ENCODE measurements around the gene NYAP1.
A peak's percentile ranks its signal among the peaks of the same experiment; 100 is the strongest.
"Not testable (repeated sequence)": the region's sequence is repeated elsewhere in the genome, so short reads cannot be mapped to it uniquely, and the experiment has no call there.

The NYAP1 gene

DNA sequence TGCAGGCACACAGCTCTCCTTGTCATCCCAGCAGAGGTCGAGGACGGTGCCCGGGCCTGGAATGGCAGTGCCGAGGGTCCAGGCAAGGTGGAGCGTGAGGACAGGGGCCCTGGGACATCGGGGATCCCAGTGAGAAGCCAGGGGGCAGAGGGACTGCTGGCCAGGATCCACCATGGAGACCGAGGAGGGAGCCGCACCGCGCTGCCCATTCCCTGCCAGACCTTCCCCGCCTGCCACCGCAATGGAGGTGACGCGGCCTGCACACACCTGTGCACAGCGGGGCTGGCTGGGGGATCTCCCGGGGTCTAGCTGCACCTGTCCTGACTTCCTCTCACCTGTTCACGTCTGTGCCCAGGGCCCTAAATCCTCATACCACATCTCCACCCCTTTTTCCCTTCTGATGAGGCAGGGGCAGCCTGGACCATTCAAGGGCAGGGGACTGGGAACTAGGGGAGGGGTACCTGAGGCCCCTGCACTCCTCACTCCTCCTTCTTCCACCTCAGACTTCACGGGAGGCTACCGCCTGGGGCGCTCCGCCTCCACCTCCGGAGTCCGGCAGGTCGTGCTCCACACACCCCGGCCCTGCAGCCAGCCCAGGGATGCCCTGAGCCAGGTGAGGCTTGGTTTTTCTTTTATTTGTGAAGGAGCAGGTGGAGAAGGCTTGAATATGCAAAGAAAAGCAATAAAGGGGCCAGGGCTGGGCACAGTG is 6.9 kb downstream of the NYAP1 start:
- no peaks in the 10 kb centered on the region for H3K27me3 ChIP-seq (ENCODE audit: control insufficient read depth, insufficient read depth, low read length)
- H3K4me1 ChIP-seq (ENCODE audit: control insufficient read depth, insufficient read depth, low read length), result no peaks in the 10 kb centered on the region
- H3K9ac ChIP-seq (ENCODE audit: low read length), result no peak overlapping the region
- H3K36me3 ChIP-seq (ENCODE audit: control insufficient read depth, insufficient read depth, low read length), result no peaks in the 10 kb centered on the region
- H3K4me3 ChIP-seq (ENCODE audit: low read length), result no peak overlapping the region
- H3K27ac ChIP-seq (ENCODE audit: low read depth, low read length), result no peak overlapping the region

DNA sequence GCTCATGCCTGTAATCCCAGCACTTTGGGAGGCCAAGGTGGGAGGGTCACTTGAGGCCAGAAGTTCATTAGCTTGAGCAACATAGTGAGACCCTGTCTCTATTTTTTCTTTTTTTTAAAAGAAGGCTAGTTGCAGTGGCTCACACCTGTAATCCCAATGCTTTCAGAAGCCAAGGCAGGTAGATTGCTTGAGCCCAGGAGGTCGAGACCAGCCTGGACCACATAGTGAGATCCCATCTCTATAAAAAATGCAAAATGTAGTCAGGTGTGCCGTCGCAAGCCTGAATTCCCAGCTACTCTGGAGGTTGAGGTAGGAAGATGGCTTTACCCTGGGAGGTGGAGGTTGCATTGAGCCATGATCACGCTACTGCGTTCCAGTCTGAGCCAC is 7.5 kb downstream of the NYAP1 start:
- Histone ChIP-seq H3K27ac (ENCODE audit: low read depth, low read length) (no peak overlapping the region), H3K4me3 (ENCODE audit: low read length) (no peak overlapping the region), H3K27me3 (ENCODE audit: control insufficient read depth, insufficient read depth, low read length) (no peaks in the 10 kb centered on the region), H3K4me1 (ENCODE audit: control insufficient read depth, insufficient read depth, low read length) (no peaks in the 10 kb centered on the region), H3K36me3 (ENCODE audit: control insufficient read depth, insufficient read depth, low read length) (no peaks in the 10 kb centered on the region), H3K9ac (ENCODE audit: low read length) (no peak overlapping the region)

DNA sequence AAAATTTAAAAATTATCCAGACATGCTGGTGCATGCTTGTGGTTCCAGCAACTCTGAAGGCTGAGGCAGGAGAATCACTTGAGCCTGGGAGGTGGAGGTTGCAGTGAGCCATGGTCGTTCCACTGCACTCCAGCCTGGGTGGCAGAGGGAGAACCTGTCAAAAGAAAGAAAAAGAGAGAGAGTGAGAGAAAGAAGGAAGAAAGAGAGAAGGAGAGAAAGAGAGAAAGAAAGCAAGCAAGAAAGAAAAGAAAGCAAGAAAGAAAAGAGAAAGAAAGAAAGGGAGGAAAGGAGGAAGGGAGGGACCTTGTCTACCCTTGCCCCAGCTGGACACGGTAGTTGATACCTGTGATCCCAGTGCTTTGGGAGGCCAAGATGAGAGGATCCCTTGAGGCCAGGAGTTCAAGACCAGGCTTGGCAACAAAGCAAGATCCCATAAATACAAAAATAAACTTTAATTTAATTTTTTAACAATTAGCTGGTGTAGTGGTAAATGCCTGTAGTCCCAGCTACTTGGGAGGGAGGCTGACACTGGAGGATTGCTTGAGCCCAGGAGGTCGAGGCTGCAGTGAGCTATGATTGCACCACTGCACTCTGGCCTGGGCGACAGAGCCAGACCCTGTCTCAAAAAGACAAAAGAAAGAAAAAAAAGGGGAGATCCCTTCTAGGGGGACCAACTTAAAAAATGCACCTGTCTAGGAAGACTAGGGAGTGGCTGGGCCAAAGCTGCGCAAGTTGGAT is 9.2 kb downstream of the NYAP1 start:
- no peaks in the 10 kb centered on the region for H3K27me3 ChIP-seq (ENCODE audit: control insufficient read depth, insufficient read depth, low read length)
- H3K27ac ChIP-seq (ENCODE audit: low read depth, low read length), result no peak overlapping the region
- H3K9ac ChIP-seq (ENCODE audit: low read length), result no peak overlapping the region
- H3K4me1 ChIP-seq (ENCODE audit: control insufficient read depth, insufficient read depth, low read length), result no peaks in the 10 kb centered on the region
- peak overlapping the region; percentile 51 for H3K4me3 ChIP-seq (ENCODE audit: low read length)
- no peaks in the 10 kb centered on the region for H3K36me3 ChIP-seq (ENCODE audit: control insufficient read depth, insufficient read depth, low read length)

DNA sequence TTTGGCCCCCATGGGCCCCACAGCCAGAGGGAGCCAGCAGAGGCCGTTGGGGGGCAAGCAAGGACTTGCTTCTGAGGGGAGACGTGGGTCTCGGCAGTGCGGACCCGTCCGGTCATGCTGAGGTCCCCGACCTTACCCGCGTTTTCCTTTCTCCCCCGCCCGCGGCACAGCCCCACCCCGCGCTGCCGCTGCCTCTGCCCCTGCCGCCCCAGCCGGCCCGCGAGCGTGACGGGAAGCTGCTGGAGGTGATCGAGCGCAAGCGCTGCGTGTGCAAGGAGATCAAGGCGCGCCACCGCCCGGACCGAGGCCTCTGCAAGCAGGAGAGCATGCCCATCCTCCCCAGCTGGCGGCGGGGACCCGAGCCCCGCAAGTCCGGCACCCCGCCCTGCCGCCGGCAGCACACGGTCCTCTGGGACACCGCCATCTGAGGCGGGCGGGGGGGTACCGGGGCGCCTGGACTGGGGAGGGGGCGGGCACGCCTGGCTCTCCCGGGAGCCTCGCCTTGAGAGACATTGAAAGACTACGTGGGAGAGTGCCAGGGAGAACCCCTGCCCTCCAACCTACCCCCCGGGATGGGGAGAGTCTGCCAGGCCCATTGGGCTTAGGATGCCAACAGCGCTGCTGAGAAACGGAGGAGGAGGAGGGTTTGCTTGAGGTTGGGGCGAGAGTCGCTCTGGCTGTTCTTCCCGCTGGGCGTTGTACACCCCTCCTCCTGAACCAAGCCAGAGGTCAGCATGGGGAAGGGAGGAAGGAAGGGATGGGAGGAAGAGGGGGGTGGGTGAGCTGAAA is 9.9 kb downstream of the NYAP1 start:
- peak overlapping the region; percentile 51 for H3K4me3 ChIP-seq (ENCODE audit: low read length)
- H3K9ac ChIP-seq (ENCODE audit: low read length), result no peak overlapping the region
- H3K4me1 ChIP-seq (ENCODE audit: control insufficient read depth, insufficient read depth, low read length), result no peaks in the 10 kb centered on the region
- no peak overlapping the region for H3K27ac ChIP-seq (ENCODE audit: low read depth, low read length)
- no peaks in the 10 kb centered on the region for H3K36me3 ChIP-seq (ENCODE audit: control insufficient read depth, insufficient read depth, low read length)
- H3K27me3 ChIP-seq (ENCODE audit: control insufficient read depth, insufficient read depth, low read length), result no peaks in the 10 kb centered on the region

DNA sequence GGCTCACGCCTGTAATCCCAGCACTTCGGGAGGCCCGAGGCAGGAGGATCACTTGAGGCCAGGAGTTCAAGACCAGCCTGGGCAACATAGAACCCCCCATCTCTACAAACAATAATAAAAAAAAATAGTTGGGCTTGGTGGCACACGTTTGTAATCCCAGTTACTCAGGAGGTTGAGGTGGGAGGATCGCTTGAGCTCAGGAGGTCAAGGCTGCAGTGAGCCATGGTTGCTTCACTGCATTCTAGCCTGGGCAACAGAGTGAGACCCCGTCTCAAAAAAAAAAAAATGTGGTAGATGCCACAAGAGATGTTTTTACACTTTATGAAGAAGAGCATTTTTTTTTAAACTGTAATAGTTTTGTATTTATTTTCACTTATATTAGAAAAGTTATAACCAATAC is 12.8 kb downstream of the NYAP1 start:
- H3K9ac ChIP-seq (ENCODE audit: low read length), result no peak overlapping the region
- H3K27ac ChIP-seq (ENCODE audit: low read depth, low read length), result no peak overlapping the region
- no peak overlapping the region for H3K4me3 ChIP-seq (ENCODE audit: low read length)
- H3K4me1 ChIP-seq (ENCODE audit: control insufficient read depth, insufficient read depth, low read length), result no peaks in the 10 kb centered on the region
- no peaks in the 10 kb centered on the region for H3K36me3 ChIP-seq (ENCODE audit: control insufficient read depth, insufficient read depth, low read length)
- H3K27me3 ChIP-seq (ENCODE audit: control insufficient read depth, insufficient read depth, low read length), result no peaks in the 10 kb centered on the region

DNA sequence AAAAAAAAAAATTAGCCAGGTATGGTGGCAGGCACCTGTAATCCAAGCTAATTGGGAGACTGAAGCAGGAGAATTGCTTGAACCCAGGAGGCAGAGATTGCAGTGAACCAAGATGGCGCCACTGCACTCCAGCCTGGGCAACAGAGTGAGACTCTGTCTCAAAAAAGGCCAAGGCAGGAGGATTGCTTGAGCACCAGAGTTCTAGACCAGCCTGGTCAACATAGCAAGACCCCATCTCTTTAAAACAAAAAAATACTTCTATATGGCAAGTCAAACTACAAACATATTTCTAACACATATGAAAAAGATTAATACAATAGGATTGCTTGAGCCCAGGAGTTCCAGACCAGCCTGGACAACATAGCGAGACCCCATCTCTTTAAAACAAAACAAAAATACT is 17.0 kb downstream of the NYAP1 start:
- H3K36me3 ChIP-seq (ENCODE audit: control insufficient read depth, insufficient read depth, low read length); H3K9ac ChIP-seq (ENCODE audit: low read length); H3K4me1 ChIP-seq (ENCODE audit: control insufficient read depth, insufficient read depth, low read length); H3K4me3 ChIP-seq (ENCODE audit: low read length); H3K27ac ChIP-seq (ENCODE audit: low read depth, low read length); H3K27me3 ChIP-seq (ENCODE audit: control insufficient read depth, insufficient read depth, low read length): not testable (repeated sequence)

DNA sequence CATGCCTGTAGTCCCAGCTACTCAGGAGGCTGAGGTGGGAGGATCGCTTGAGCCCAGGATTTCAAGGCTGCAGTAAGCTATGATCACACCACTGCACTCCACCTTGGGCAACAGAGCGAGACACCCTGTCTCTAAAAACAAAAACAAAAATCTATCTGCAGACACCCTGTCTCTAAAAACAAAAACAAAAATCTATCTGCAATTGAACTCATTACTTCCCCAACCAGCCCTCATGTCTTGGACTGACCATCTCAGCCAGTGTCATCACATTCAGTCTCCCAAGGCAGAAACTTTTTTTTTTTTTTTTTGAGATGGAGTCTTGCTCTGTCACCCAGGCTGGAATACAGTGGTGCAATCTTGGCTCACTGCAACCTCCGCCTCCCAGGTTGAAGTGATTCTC is 20.3 kb downstream of the NYAP1 start:
- H3K4me3 ChIP-seq (ENCODE audit: low read length), result not testable (repeated sequence)

DNA sequence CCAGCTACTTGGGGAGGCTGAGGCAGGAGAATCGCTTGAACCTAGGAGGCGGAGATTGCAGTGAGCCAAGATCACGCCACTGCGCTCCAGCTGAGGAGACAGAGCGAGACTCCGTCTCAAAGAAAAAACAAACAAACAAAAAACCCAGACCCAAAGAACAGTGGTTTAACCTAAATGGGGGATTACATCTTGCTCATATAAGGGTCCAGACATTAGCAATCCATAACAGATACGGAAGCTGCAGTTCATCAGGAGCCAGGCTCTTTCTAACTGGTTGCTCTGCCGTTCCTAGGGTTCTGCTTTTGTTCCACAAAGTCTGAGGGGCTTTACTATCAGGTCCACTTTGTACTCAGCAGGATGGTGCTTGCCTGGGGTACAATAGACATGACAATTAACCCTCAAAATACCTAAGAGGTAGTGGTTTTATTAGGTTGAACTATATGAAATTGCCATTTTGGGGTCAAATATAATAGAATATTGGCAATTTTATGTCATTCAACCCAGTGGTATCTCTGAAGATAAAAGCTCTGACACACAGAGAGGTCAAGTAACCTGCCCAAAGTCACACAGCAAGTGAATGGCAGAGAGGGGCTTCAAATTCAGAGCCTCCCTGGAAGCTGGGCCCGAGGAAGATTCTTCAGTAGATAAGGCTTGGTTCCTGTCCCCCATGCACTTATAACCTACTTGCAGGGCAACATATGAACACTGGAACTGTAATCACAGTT is 21.3 kb downstream of the NYAP1 start:
- no peak overlapping the region for H3K27ac ChIP-seq (ENCODE audit: low read depth, low read length)
- no peaks in the 10 kb centered on the region for H3K36me3 ChIP-seq (ENCODE audit: control insufficient read depth, insufficient read depth, low read length)
- no peak overlapping the region for H3K4me3 ChIP-seq (ENCODE audit: low read length)
- no peaks in the 10 kb centered on the region for H3K27me3 ChIP-seq (ENCODE audit: control insufficient read depth, insufficient read depth, low read length)
- no peak overlapping the region for H3K9ac ChIP-seq (ENCODE audit: low read length)
- no peaks in the 10 kb centered on the region for H3K4me1 ChIP-seq (ENCODE audit: control insufficient read depth, insufficient read depth, low read length)

More for the DNA sequence above, 20.3 kb downstream of the NYAP1 start:
- not testable (repeated sequence) for H3K27me3 ChIP-seq (ENCODE audit: control insufficient read depth, insufficient read depth, low read length); H3K9ac ChIP-seq (ENCODE audit: low read length); H3K4me1 ChIP-seq (ENCODE audit: control insufficient read depth, insufficient read depth, low read length); H3K36me3 ChIP-seq (ENCODE audit: control insufficient read depth, insufficient read depth, low read length); H3K27ac ChIP-seq (ENCODE audit: low read depth, low read length)

DNA sequence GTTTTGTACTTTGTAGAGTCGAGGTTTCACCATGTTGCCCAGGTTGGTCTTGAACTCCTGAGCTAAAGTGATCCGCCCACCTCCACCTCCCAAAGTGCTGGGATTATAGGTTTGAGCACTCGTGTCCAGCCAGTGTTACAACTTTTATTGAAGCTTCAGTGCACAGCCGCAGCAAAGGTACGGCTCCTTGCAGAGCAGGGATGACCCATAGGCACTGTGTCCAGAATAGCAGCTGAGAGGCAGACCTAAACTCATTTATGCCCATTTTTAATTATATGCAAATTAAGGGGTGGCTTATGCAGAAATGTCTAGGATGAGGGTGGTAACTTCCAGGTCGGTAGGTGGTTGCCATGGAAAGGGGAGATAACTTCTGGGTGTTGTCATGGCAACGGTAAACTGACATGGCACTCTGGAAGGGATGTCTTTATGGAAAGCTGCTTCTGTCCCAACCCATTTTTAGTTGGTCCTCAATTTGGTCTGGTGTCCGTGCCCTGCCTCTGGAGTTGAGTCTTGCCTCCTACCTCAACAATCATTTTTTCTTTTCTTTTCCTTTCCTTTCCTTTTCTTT is 22.7 kb downstream of the NYAP1 start:
- Histone ChIP-seq H3K36me3 (ENCODE audit: control insufficient read depth, insufficient read depth, low read length) (no peaks in the 10 kb centered on the region), H3K4me3 (ENCODE audit: low read length) (no peak overlapping the region), H3K27ac (ENCODE audit: low read depth, low read length) (no peak overlapping the region), H3K9ac (ENCODE audit: low read length) (no peak overlapping the region), H3K27me3 (ENCODE audit: control insufficient read depth, insufficient read depth, low read length) (no peaks in the 10 kb centered on the region), H3K4me1 (ENCODE audit: control insufficient read depth, insufficient read depth, low read length) (no peaks in the 10 kb centered on the region)

DNA sequence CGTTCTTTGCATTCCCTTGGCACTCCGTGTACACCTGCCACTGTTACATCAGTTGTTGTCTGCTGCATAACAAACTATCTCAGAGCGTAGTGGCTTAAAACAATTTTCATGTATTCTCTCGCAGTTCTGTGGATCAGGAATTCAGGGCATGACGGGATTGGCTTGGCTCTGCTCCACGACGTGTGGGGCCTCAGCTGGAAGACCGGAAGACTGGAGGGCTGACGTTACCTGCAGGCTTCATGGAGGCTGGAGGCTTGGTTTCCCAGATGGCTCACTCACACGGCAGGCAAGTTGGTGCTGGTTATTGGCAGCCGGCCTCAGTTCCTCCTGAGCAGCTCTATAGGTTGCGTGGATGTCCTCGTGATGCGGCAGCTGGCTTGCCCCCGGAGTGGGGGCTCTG is 25.5 kb downstream of the NYAP1 start:
- no peaks in the 10 kb centered on the region for H3K4me1 ChIP-seq (ENCODE audit: control insufficient read depth, insufficient read depth, low read length)
- H3K36me3 ChIP-seq (ENCODE audit: control insufficient read depth, insufficient read depth, low read length), result no peaks in the 10 kb centered on the region
- H3K27me3 ChIP-seq (ENCODE audit: control insufficient read depth, insufficient read depth, low read length), result no peaks in the 10 kb centered on the region
- no peak overlapping the region for H3K27ac ChIP-seq (ENCODE audit: low read depth, low read length)
- H3K9ac ChIP-seq (ENCODE audit: low read length), result no peak overlapping the region
- H3K4me3 ChIP-seq (ENCODE audit: low read length), result no peak overlapping the region

DNA sequence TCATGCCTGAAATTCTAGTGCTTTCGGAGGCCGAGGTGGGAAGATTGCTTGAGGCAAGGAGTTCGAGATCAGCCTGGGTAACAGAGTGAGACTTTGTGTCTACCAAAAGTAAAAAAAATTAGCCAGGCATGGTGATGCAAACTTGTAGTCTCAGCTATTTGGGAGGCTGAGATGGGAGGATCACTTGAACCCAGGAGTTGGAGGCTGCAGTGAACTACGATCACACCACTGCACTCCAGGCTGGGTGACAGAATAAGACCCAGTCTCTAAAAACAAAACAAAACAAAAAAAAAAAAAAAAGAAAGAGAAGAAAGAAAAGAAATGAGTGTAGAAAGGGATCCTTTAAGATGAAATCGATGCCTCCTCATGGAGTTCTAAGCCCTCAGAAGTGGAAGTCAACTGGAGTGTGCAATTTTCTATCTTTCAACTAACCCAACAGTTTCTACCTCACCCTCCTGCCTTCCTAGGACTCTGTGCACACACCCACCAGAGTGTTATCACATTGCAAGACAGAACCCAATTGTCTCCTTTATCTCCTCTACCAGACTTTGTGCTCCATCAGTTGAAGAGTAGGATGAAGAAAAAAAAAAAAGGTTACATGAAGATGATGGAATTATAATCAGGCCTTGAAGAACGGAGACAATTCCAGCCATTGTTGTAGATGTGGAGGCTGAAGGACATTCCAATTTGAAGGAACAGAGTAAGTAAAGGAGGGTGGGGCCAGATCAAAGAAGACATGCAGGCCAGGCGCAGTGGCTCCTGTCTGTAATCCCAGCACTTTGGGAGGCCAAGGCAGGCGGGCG is 26.9 kb downstream of the NYAP1 start:
- Histone ChIP-seq H3K9ac (ENCODE audit: low read length) (no peak overlapping the region), H3K4me3 (ENCODE audit: low read length) (no peak overlapping the region), H3K4me1 (ENCODE audit: control insufficient read depth, insufficient read depth, low read length) (no peaks in the 10 kb centered on the region), H3K27ac (ENCODE audit: low read depth, low read length) (no peak overlapping the region), H3K27me3 (ENCODE audit: control insufficient read depth, insufficient read depth, low read length) (no peaks in the 10 kb centered on the region), H3K36me3 (ENCODE audit: control insufficient read depth, insufficient read depth, low read length) (no peaks in the 10 kb centered on the region)

Data from rectal smooth muscle tissue (tissue), 1 donor.